IMR-90 (cell line): ENCODE measurements around the gene CD34.

Experiments
- CHD1 ChIP-seq: IDR thresholded peaks from 2 replicates; pipeline ENCODE4 v1.6.1; 2012; ENCODE audit warnings: low read depth, low read length, improper control_type of control experiment
- CTCF ChIP-seq: conservative IDR thresholded peaks from 2 replicates; pipeline ENCODE4 v1.5.1; 2012; ENCODE audit warnings: mild to moderate bottlenecking, low read depth, low read length, improper control_type of control experiment
- FOS ChIP-seq: fragments of 150-350 bp; IDR thresholded peaks from 2 replicates; pipeline ENCODE4 v1.6.1; 2016; ENCODE audit warnings: low read depth, low read length
- MAZ ChIP-seq: IDR thresholded peaks from 2 replicates; pipeline ENCODE4 v1.6.1; 2012; ENCODE audit warnings: low read depth, mild to moderate bottlenecking, low read length, improper control_type of control experiment, moderate library complexity, borderline replicate concordance
- POLR2A ChIP-seq: IDR thresholded peaks from 2 replicates; pipeline ENCODE4 v1.6.1; 2012; ENCODE audit warnings: mild to moderate bottlenecking, low read depth, low read length
- RAD21 ChIP-seq: IDR thresholded peaks from 2 replicates; pipeline ENCODE4 v1.6.1; 2012; ENCODE audit warnings: low read length, improper control_type of control experiment
- RCOR1 ChIP-seq: IDR thresholded peaks from 2 replicates; pipeline ENCODE4 v1.6.1; 2012; ENCODE audit warnings: mild to moderate bottlenecking, low read length, improper control_type of control experiment; ENCODE audit not compliant: insufficient replicate concordance
- RFX5 ChIP-seq: IDR thresholded peaks from 2 replicates; pipeline ENCODE4 v1.8.0; 2012; ENCODE audit warnings: low read depth, mild to moderate bottlenecking, low read length, moderate library complexity
- SMC3 ChIP-seq: fragments of 150-350 bp; IDR thresholded peaks from 2 replicates; pipeline ENCODE4 v1.6.1; 2016; ENCODE audit warnings: low read depth, mild to moderate bottlenecking, antibody characterized with exemption, low read length, moderate library complexity

GRCh38 chr1:207847116-207847515, 63.8 kb downstream of the CD34 start:
- TF ChIP-seq CTCF (no peak), POLR2A (no peak), RCOR1 (no peak), SMC3 (no peak), CHD1 (no peak), MAZ (no peak), FOS (no peak), RFX5 (no peak), RAD21 (no peak)
